Ovary (tissue), 3 donors: ENCODE measurements around the gene SEBOX.

ENCODE experiments used
- CTCF ChIP-seq, 3 donors: fragments of 450-650 bp in 2 of 3; fragments of 200-600 bp in 1 of 3; IDR thresholded peaks; one replicate each; pipeline versions ENCODE4 v1.5.1 to v1.8.0; 2016 to 2022; ENCODE audit warnings: antibody characterized with exemption in 3 of 3, mild to moderate bottlenecking in 1 of 3
- EP300 ChIP-seq: sonication (generic); formaldehyde crosslinking; IDR thresholded peaks from one replicate; pipeline ENCODE4 v1.6.1; 2017; ENCODE audit warnings: antibody characterized with exemption
- POLR2A ChIP-seq: fragments of 450-650 bp; IDR thresholded peaks from one replicate; pipeline ENCODE4 v1.6.1; 2017; ENCODE audit warnings: antibody characterized with exemption, mild to moderate bottlenecking, moderate library complexity
- donor health status: DM: no; HTN: no; CAD: no.

GRCh38 chr17:28331891-28332420 lies 33.0 kb downstream of the SEBOX start:
- TF ChIP-seq CTCF (IDR thresholded peaks at IDR 0.05) (no peak), POLR2A (no peak), EP300 (no peak)
